ENCODE results near the gene POU5F1. TPM values are rescaled to one million over a fixed set of nuclear protein-coding genes. Genes with fewer than 3 reads are reported as not detected.
"Not testable (repeated sequence)": the region's sequence is repeated elsewhere in the genome, so short reads cannot be mapped to it uniquely, and the experiment has no call there.

The POU5F1 gene
- total RNA-seq, 2 experiments from 2014 or later = 0.44 to 0.86 TPM

DNA sequence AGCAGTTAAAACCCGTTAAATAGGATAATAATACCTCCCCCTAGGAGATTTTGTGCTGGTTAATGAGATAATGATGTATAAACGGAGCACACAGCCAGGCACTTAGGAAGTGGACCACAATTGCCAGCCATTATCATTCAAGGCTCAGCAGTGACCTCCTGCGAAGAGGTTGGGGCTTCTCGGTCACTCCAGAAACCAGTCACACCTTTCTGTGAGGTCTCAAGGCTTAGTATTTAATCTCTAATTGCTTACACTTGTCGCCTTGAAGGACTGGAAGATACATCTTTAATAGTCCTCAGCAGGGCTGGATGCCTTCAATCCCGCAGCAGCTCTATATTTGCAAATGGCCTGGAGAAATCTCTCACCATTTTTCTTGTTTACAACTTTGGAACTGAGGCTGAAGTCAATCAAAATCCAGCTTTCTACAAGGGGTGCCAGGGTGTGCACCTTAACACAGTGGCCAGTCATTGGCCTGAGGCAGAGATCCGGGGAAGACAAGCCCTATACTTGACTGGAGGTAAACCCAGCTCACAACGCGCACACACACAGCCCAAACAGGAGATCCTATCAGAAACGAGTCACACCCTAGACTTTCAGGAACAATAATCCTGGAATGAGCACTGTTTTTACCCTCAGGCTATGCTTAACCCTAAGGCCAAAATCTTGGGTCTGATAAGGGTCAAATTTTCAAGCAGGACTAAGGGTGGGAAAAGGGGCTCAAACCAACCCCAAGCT, 1.2 kb downstream of the POU5F1 start:
- Histone ChIP-seq H3K36me3 (ENCODE audit: insufficient read depth, low read length) (no peaks in the 10 kb centered on the region), H3K4me2 (ENCODE audit: low read length) (no peak overlapping the region), H2AFZ (ENCODE audit: low read length) (no peak overlapping the region), H3K79me2 (ENCODE audit: insufficient read depth, low read depth, low read length) (no peaks in the 10 kb centered on the region), H3K4me3 (ENCODE audit: low read depth, low read length, poor library complexity, severe bottlenecking) (no peak overlapping the region), H4K20me1 (ENCODE audit: insufficient read depth, low read length) (no peaks in the 10 kb centered on the region), H3K9me2 (ENCODE audit: insufficient read depth, low read length) (no peaks in the 10 kb centered on the region), H3K4me1 (ENCODE audit: insufficient read depth, low read length, poor library complexity, severe bottlenecking) (peaks cover 14% of the 10 kb centered on the region), H3K9me3 (ENCODE audit: low read length) (no peaks in the 10 kb centered on the region), H3K27ac (ENCODE audit: low read depth, low read length, poor library complexity, severe bottlenecking) (no peak overlapping the region)
- BruUV-seq (replicated peaks) = no TSS peak
- CTCF ChIA-PET (ENCODE audit: unreplicated experiment) = no interaction called here
- no peak for DNase-seq (ENCODE audit: low spot score)
- TF ChIP-seq EZH2phosphoT487 (IDR thresholded peaks at IDR 0.05; ENCODE audit: borderline replicate concordance, low read depth, low read length) = no peak
- TF ChIP-seq, protein P1, sequence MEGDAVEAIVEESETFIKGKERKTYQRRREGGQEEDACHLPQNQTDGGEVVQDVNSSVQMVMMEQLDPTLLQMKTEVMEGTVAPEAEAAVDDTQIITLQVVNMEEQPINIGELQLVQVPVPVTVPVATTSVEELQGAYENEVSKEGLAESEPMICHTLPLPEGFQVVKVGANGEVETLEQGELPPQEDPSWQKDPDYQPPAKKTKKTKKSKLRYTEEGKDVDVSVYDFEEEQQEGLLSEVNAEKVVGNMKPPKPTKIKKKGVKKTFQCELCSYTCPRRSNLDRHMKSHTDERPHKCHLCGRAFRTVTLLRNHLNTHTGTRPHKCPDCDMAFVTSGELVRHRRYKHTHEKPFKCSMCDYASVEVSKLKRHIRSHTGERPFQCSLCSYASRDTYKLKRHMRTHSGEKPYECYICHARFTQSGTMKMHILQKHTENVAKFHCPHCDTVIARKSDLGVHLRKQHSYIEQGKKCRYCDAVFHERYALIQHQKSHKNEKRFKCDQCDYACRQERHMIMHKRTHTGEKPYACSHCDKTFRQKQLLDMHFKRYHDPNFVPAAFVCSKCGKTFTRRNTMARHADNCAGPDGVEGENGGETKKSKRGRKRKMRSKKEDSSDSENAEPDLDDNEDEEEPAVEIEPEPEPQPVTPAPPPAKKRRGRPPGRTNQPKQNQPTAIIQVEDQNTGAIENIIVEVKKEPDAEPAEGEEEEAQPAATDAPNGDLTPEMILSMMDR (conservative IDR thresholded peaks at IDR 0.05; ENCODE audit: low read length) = no peak
- POLR2A ChIA-PET = no interaction called here
- intact Hi-C loops (cut with micrococcal nuclease; ENCODE audit: unreplicated experiment) = no loop called here

DNA sequence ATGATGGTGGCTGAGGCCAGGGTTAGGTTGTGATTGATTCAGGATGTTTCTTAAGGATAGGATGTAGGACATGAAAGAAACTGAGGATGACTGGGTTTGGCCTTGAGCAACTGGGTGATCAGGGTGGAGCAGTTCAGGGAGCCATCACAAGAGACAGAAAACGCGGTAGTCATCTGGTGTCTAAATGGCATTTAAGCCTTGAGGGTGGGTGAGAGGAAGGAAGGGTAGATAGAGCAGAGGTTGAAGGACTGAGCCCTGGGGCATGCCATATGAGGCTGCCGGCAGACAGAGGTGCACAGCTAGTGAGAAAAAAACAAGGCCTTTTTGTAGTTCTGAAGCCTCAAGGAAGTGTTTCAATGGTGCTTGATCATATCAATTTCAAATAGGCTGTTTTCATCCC, 1.9 kb downstream of the POU5F1 start:
- Histone ChIP-seq H3K27ac (ENCODE audit: low read depth, low read length, poor library complexity, severe bottlenecking) (no peak overlapping the region), H3K9me2 (ENCODE audit: insufficient read depth, low read length) (no peaks in the 10 kb centered on the region), H2AFZ (ENCODE audit: low read length) (no peak overlapping the region), H4K20me1 (ENCODE audit: insufficient read depth, low read length) (no peaks in the 10 kb centered on the region; the same call in 1 of the 2 replicates), H3K79me2 (ENCODE audit: insufficient read depth, low read depth, low read length) (no peaks in the 10 kb centered on the region), H3K4me1 (ENCODE audit: insufficient read depth, low read length, poor library complexity, severe bottlenecking) (peaks cover 21% of the 10 kb centered on the region), H3K9me3 (ENCODE audit: low read length) (no peaks in the 10 kb centered on the region), H3K4me2 (ENCODE audit: low read length) (no peak overlapping the region), H3K36me3 (ENCODE audit: insufficient read depth, low read length) (peaks cover 5% of the 10 kb centered on the region), H3K4me3 (ENCODE audit: low read depth, low read length, poor library complexity, severe bottlenecking) (no peak overlapping the region)
- DNase-seq (ENCODE audit: low spot score) = no peak
- POLR2A ChIA-PET = interaction anchor here (0.7 kb wide), 1 partner anchor 798 kb away, joined by 4 read pairs; no protein-coding TSS in a partner anchor
- BruUV-seq (replicated peaks) = no TSS peak
- intact Hi-C loops (cut with micrococcal nuclease; ENCODE audit: unreplicated experiment) = no loop called here
- CTCF ChIA-PET (ENCODE audit: unreplicated experiment) = no interaction called here
- TF ChIP-seq, protein P1 (conservative IDR thresholded peaks at IDR 0.05; ENCODE audit: low read length) = no peak
- no peak for TF ChIP-seq EZH2phosphoT487 (IDR thresholded peaks at IDR 0.05; ENCODE audit: borderline replicate concordance, low read depth, low read length)

DNA sequence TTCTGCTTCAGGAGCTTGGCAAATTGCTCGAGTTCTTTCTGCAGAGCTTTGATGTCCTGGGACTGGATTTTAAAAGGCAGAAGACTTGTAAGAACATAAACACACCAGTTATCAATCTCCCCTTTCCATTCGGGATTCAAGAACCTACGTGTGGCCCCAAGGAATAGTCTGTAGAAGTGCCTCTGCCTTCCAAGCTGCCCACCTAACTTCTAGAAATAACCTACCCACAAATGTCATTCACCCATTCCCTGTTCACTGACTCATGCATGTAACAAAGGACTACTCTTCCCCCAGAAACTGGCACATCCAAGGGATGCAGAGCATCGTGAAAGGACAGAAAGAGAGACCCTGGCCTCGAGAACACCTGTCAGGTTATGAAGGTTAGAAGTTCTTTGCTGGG, 4.5 kb downstream of the POU5F1 start:
- intact Hi-C loops (cut with micrococcal nuclease; ENCODE audit: unreplicated experiment) = no loop called here
- peaks cover 30% of the 10 kb centered on the region for H3K4me1 ChIP-seq (ENCODE audit: insufficient read depth, low read length, poor library complexity, severe bottlenecking)
- ChIA-PET POLR2A (interaction anchor here (1.0 kb wide), 1 partner anchor 18 kb away, joined by 3 read pairs; no protein-coding TSS in a partner anchor), CTCF (ENCODE audit: unreplicated experiment) (no interaction called here)
- H4K20me1 ChIP-seq (ENCODE audit: insufficient read depth, low read length) = no peaks in the 10 kb centered on the region; the same call in 1 of the 2 replicates
- H3K4me2 ChIP-seq (ENCODE audit: low read length) = no peak overlapping the region
- H3K79me2 ChIP-seq (ENCODE audit: insufficient read depth, low read depth, low read length) = no peaks in the 10 kb centered on the region
- no TSS peak for BruUV-seq (replicated peaks)
- no peak overlapping the region for H3K4me3 ChIP-seq (ENCODE audit: low read depth, low read length, poor library complexity, severe bottlenecking)
- no peak overlapping the region for H3K27ac ChIP-seq (ENCODE audit: low read depth, low read length, poor library complexity, severe bottlenecking)
- no peaks in the 10 kb centered on the region for H3K9me2 ChIP-seq (ENCODE audit: insufficient read depth, low read length)
- H2AFZ ChIP-seq (ENCODE audit: low read length) = no peak overlapping the region
- H3K36me3 ChIP-seq (ENCODE audit: insufficient read depth, low read length) = peaks cover 31% of the 10 kb centered on the region
- no peak for DNase-seq (ENCODE audit: low spot score)
- TF ChIP-seq, protein P1 (conservative IDR thresholded peaks at IDR 0.05; ENCODE audit: low read length) = no peak
- no peak for TF ChIP-seq EZH2phosphoT487 (IDR thresholded peaks at IDR 0.05; ENCODE audit: borderline replicate concordance, low read depth, low read length)
- H3K9me3 ChIP-seq (ENCODE audit: low read length) = no peaks in the 10 kb centered on the region

DNA sequence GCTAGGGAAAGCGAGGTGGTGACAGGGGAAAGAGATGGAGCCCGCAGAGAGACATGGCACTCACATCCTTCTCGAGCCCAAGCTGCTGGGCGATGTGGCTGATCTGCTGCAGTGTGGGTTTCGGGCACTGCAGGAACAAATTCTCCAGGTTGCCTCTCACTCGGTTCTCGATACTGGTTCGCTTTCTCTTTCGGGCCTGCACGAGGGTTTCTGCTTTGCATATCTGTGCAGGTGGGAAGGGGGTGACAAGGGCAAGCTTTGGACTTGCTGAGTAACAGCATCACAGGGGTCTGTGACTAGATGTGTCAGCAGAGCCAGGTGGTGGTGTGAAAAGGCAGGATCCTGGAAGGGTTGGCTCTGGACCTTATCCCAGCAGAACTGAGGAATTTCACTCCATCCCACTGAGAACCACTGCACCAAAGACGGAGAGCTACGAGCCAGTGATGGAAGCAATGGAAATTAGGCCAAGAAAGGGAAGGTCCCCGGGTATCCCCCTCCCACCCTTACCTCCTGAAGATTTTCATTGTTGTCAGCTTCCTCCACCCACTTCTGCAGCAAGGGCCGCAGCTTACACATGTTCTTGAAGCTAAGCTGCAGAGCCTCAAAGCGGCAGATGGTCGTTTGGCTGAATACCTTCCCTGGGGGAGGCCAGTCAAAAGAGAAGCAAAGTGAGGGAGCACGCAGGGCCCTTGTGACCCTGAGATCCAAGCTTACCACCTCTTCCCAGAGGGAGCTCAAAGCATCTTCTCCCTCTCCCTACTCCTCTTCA, 5.2 kb downstream of the POU5F1 start:
- POLR2A ChIA-PET = interaction anchor here (1.6 kb wide), 1 partner anchor 27 kb away, joined by 3 read pairs; the partner anchor contains the start of gene PSORS1C2
- H3K79me2 ChIP-seq (ENCODE audit: insufficient read depth, low read depth, low read length); H3K9me3 ChIP-seq (ENCODE audit: low read length); H4K20me1 ChIP-seq (ENCODE audit: insufficient read depth, low read length); H3K9me2 ChIP-seq (ENCODE audit: insufficient read depth, low read length); CTCF ChIA-PET (ENCODE audit: unreplicated experiment); BruUV-seq (replicated peaks); H2AFZ ChIP-seq (ENCODE audit: low read length); intact Hi-C loops (cut with micrococcal nuclease; ENCODE audit: unreplicated experiment): not testable (repeated sequence)
- Histone ChIP-seq H3K36me3 (ENCODE audit: insufficient read depth, low read length) (peaks cover 38% of the 10 kb centered on the region), H3K4me2 (ENCODE audit: low read length) (peak overlapping the region; percentile 78), H3K4me3 (ENCODE audit: low read depth, low read length, poor library complexity, severe bottlenecking) (peak overlapping the region; percentile 14), H3K4me1 (ENCODE audit: insufficient read depth, low read length, poor library complexity, severe bottlenecking) (peaks cover 30% of the 10 kb centered on the region), H3K27ac (ENCODE audit: low read depth, low read length, poor library complexity, severe bottlenecking) (peak overlapping the region; percentile 42)
- DNase-seq (ENCODE audit: low spot score) = peak; percentile 63

Data from OCI-LY7 (cell line).